ENCODE measurements around the gene MAML2.

MAML2 gene

DNA sequence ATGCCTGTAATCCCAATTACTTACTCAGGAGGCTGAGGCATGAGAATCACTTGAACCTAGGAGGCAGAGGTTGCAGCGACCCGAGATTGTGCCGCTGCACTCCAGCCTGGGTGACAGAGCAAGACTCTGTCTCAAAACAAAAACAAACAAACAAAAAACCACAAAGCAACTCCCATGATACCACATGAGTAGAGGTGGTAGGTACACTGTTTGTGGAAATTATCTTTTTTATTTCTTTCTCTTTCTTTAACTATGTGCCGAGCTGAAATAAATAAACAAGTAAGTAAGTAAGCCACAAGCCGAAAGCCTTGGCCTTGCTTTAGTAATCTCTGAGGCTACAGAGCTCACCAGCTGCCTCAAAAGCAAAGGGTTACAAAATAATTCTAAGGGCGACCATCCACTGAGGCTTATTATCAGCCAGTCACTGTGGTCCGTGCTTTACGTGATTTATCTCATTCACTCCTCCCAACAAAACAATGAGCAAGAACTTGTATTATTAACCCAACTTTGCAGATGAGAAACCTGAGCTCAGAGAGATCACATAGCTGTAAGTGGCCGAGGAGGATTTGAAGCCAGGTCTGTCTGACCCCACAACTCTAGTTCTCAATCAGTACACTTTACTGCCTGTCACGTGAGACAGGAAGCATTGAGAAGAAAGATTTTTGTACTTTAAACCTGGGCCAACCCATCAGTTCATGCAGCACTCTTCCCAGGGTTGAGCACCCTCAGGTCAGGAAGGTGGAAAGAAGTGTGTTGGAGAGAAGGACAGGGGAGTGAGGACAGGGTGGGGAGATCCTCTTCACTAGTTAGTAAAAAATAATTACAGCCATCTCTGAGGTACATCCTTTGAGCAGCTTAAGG, 349.3 kb downstream of the MAML2 start:
- no peak for DNase-seq

DNA sequence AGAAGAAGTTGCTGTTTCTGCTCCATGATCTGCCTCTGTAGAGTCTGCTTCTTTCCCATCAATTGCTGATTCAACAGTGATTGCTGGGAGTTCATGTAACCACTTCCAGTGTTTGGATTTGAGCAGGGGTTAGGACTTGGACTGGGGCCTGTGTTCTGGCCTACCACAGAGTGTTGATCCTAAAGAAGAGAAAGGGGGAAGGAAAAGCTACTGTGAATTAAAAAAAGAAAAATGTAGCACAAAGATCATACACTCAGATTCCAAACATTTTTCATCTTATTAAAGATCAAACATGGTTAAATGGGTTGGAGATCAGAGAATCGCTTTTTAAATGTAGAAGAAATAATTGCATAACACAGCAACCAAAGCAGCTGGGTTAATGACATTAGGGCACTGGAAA, 351.4 kb downstream of the MAML2 start:
- DNase-seq: no peak

DNA sequence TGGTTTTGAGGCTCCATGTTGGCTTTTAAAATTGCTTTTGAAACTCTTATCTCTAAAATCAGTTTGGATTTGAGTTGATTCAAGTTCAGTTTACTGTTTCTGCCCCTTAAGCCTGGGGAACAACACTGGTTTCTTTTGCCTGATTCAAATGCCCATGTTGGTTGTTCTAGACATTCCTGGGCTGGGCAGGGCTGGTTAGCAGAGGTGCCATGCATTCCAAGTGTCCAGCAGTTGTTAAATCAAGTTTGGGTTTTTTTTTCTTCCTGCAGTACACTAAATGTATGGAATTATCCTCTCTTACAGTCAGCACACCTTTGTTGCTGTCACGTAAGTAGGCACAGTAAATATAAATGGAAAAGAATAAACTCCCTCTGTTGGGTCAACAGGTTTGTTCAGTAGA, 351.9 kb downstream of the MAML2 start:
- DNase-seq: no peak

DNA sequence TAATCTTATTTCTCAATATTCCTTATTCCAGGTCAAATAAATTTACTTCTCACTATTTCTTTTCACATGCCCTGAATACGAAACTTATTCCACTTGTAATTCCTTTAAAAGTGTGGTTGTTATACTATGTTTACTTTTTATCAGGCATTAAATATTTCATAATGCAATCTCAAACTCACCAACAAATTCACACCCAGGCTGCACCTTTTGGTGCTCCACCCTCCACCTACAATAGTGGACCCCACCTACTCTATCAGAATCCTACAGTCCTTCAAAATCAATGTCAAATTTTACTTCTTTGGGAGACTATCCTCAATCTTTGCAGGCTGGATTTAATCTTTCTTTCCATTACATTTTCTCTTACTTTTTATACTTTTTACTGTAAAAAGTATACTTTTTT, 353.2 kb downstream of the MAML2 start:
- no peak for DNase-seq

- no peak for DNase-seq
Measured at GRCh38 chr11:95989076-95989605, 353.9 kb downstream of the MAML2 start.

- DNase-seq: no peak
Measured at GRCh38 chr11:95985174-95985808, 357.7 kb downstream of the MAML2 start.

GRCh38 chr11:95984072-95984471, 358.9 kb downstream of the MAML2 start:
- no peak for DNase-seq

- no peak for DNase-seq
Measured at GRCh38 chr11:95977534-95978174, 365.3 kb downstream of the MAML2 start.

- no peak for DNase-seq
Measured at GRCh38 chr11:95976550-95976949, 366.4 kb downstream of the MAML2 start.

- no peak for DNase-seq
Measured at GRCh38 chr11:95975343-95975742, 367.7 kb downstream of the MAML2 start.

DNA sequence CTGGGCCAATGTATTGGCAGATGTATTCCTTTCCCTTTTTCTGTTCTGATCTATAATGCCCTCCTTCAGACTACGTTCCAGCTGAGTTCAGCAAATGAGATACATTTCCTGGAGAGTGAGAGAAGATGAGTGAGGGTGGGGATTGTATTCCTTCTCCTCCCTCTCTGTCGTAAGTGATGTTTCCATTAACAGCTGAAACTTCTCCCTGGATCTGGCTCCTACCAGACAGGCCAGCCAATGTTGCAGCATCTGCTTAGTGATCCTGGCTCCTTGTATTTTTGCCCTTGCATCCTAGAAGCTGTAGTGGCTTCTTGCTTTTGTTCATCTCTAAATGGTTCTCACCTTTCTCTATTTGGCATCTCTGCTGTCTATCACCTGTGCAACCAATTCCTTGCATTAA, 370.9 kb downstream of the MAML2 start:
- no peak for DNase-seq

GRCh38 chr11:95968585-95968984, 374.4 kb downstream of the MAML2 start:
- DNase-seq: peak; percentile 14

- DNase-seq: no peak
Measured at GRCh38 chr11:95964281-95964680, 378.7 kb downstream of the MAML2 start.

- no peak for DNase-seq
Measured at GRCh38 chr11:95961758-95962157, 381.2 kb downstream of the MAML2 start.

- DNase-seq: no peak
Measured at GRCh38 chr11:95950905-95951304, 392.1 kb downstream of the MAML2 start.

GRCh38 chr11:95948637-95949036, 394.4 kb downstream of the MAML2 start:
- DNase-seq: no peak

GRCh38 chr11:95944623-95945022, 398.4 kb downstream of the MAML2 start:
- DNase-seq: no peak

GRCh38 chr11:95943546-95943945, 399.4 kb downstream of the MAML2 start:
- DNase-seq: no peak

GRCh38 chr11:95939091-95939490, 403.9 kb downstream of the MAML2 start:
- no peak for DNase-seq

GRCh38 chr11:95937358-95937757, 405.6 kb downstream of the MAML2 start:
- DNase-seq: no peak

DNA sequence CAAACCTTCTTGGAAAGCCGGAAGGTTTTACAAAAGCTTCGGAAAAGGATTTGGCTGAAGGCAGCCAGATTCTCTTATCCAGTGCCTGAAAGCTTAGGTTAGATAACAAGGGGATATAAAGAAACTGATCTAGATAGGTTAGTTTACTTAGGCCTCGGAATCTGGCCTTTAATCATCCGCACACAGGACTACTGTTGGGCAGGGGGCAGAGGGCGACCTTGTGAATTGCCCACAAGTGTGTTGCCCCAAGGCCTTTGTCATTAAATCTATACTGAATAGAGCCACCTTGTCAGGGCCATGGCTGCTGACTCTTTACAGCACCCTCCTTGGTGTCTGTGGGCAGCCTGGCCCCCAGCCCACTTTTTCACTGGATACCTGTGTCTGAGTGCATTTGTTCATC, 409.4 kb downstream of the MAML2 start:
- DNase-seq: no peak

DNA sequence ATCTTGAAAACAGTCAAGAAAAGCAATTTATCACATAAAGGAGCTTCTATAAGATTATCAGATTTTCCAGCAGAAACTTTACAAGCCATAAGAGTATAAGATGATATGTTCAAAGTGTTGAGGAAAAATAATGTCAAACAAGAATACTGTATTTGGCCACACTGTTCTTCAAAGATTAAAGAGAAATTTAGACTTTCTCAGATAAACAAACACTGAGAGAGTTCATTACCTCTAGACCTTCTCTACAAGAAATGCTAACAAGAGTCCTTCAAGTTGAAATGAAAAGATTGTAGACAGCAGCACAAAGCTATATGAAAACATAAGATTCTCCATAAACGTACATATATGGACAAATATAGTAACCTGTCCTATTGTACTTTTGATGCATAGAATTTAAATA, 411.1 kb downstream of the MAML2 start:
- no peak for DNase-seq

DNA sequence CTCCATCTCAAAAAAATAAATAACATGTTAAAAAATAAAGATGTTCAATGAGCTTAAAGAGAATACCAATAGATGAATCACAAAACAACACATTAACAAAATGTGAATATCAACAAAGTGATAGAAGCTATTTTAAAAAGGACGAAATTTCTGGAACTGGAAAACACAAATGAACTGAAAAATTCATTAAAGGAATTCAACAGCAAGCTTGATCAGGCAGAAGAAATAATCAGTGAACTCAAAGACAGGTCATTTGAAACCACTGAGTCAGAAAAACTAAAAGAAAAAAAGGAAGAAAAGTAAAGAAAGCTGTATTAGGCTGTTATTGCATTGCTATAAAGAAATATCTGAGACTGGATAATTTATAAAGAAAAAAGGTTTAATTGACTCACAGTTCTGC, 412.0 kb downstream of the MAML2 start:
- DNase-seq: no peak

- DNase-seq: no peak
Measured at GRCh38 chr11:95926726-95927125, 416.3 kb downstream of the MAML2 start.

Measured in 8988T (cell line).